HuH-7 (cell line): Measurements from ENCODE around the gene DCXR.

ENCODE experiments used
- DNase-seq: peaks from one replicate; pipeline ENCODE4 v3.0.0; 2011; ENCODE audit warnings: low spot score

DCXR gene

GRCh38 chr17:82012261-82012639 is 25.2 kb downstream of the DCXR start:
- DNase-seq = no peak

DNA sequence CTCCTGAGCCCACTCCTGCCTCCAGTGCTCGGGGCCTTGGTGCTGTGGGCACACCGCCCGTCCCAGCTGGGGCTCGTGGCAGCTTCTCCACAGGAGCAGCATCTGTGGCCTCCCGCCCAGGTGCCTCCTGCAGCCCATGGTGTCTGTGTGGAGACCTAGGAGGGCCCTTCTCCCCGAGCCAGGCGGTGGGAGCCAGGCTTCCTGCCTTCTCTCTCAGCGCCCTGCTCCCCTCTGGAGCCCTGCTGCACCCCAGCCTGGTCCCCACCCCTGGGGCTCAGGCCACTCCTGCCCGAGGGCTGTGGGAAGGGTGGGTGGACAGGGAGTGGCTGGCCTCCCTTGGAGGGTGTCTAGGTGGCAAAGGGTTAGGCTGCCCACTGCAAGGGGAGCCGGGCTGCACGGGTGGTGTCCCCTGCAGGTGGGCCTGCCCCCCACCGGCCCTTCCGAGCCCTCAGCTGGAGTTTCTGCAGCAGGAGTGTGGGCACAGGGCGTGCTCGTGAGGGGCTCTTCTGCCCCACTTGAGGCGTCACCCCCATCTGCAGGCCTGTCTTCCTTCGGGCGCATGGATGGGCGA is 25.8 kb downstream of the DCXR start:
- DNase-seq = no peak

DNA sequence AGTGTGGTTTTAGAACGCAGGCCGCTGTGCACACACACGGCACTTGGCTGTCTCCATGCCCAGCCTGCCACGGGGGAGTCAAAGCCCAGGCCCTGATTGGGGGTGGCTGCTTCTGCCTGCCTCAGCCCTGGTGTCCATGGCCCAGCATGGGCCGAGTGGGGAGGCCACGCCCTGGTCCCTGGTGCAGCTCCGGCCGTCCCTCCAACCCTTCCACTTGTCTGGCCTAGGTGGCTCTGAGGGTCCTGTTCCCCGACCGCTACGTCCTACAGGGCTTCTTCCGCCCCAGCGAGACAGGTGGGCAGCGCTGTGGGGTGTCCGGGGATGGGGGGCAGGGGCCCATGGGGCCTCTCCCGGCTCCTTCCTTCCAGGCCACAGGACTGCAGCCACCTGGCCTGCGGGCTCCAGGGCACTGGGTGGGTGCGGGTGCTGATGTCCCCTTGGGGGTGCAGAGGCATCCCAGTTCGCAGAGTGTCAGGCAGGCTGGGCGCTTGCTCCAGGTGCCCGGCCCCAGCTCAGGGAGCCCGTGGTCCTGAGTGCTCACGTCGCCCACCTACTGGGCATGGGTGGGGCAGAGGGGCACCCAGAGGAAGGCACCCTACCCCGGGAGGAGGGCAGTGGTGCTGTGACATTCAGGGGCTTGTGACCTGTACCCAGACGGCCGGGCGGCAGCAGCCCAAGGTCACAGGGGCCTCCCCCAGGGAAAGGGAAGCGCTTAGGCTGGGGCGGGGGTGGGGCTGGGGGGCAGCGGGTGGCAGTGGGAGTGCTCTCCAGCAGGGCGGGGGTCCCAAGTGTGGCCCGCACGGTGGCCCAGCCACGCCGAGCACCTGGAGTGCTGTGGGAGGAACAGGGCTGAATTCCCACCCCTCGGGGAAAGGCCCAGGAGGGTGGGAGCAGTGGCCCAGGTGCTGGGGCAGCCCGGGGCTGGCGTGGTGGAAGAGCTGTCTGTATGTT is 26.6 kb downstream of the DCXR start:
- DNase-seq = no peak

DNA sequence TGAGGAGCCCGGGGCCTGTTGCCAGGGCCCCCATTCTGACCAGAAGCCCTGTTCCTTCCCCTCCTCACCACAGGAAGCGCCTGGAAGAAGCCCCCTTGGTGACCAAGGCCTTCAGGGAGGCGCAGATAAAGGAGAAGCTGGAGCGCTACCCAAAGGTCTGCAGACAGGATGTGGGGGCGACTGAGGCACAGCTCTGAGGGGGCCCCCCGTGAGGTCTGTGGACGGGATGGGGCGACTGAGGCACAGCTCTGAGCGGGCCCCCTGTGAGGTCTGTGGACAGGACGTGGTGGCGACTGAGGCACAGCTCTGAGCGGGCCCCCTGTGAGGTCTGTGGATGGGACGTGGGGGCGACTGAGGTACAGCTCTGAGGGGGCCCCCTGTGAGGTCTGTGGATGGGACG is 28.1 kb downstream of the DCXR start:
- no peak for DNase-seq

DNA sequence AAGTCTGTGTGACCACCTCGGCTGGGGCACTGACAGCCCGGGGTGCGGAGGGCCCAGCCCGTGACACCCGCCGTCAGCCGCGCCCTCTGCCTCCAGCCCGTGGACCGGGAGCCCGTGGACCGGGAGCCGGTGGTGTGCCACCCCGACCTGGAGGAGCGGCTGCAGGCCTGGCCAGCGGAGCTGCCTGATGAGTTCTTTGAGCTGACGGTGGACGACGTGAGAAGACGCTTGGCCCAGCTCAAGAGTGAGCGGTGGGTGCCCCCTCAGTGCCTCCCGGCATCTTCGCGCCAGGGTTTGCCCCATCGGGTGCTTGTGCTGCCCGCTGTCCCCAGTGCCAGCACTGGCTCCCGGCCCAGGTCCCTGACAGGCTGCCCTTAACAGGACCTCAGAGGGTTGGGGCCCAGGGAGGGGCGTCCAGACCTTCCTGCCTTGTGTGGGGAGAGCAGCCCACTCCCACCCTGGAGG is 28.5 kb downstream of the DCXR start:
- no peak for DNase-seq

DNA sequence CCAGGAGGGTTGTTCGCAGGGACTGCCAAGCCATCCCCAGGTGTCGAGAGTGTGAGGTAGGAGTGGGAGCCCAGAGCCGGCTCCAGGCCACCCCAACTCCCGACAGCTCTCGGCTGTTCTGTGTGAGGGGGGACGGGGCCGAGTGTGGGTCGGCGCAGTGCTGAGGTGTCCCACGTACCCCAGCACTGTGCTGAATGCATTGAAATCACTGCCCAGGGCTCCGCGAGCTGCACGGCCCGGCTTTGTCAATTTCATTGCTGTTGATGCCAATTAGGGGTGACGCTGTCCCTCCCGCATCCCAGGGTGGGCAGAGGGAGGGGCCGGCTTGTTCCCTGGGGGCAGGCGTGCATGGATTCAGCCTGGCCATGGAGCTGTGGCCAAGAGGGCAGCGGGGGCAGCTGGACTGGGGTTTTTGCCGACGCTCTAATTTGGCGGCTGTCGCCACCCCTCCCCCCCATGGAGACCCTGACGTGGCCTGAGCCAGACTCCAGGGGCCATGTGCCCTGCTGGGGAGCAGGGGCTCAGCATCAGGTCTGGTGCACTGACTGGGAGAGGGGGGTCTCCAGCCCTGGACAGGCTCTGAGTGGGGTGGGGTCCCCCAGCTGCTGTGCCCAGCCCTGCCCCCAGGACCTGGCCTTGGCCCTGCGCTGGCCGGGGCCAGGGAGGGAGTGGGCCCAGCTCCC is 29.1 kb downstream of the DCXR start:
- no peak for DNase-seq

GRCh38 chr17:82007495-82008257 is 29.8 kb downstream of the DCXR start:
- no peak for DNase-seq

- no peak for DNase-seq
Measured at GRCh38 chr17:82007228-82007494, 30.3 kb downstream of the DCXR start.

- no peak for DNase-seq
Measured at GRCh38 chr17:82006468-82007227, 30.8 kb downstream of the DCXR start.

- no peak for DNase-seq
Measured at GRCh38 chr17:82005701-82006348, 31.7 kb downstream of the DCXR start.

DNA sequence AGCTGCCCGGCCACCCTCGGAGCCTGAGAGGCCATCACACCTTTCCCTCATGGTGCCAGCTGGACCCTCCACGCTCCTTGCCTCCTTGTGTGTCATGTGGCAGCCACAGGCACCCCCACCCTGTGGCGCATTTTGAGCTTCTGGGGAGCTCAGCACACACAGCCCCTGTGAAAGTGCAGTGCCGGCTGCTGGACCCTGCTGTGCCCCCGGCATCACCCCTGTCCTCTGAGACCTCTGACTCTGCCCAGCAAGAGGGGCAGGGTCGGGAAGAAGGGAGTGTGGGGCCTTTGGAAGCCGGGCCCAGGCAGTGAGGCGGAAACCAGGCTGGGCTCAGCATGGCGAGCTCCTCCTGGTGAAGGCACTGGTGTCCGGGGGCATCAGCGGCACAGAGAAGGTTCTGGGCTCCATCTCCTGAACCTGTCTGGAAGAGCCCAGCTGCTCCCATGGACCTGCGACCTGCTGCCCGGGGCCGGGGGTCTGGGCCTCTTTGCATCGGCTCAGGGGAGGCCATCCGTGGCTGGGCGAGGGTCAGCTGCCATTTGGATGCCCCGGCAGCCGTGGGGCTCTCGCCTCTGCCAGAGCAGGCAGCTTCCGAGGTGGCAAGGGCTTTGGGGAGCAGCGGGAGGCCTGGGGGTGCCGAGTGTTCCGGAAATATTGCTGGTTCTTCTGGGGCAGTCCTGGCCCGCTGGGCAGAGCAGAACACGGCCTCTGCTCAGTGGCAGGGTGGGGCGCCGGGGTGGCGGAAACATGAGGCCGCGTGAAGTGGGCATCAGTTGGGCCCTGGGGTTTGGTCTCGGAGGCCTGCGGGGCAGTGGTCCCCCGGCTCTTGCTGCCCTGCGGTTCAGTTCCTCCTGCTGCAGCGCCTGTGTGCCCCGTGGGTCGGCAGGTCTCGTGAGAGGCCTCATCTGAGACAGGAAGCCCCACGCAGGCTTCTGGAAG is 32.7 kb downstream of the DCXR start:
- no peak for DNase-seq

- no peak for DNase-seq
Measured at GRCh38 chr17:82003411-82004381, 33.8 kb downstream of the DCXR start.

DNA sequence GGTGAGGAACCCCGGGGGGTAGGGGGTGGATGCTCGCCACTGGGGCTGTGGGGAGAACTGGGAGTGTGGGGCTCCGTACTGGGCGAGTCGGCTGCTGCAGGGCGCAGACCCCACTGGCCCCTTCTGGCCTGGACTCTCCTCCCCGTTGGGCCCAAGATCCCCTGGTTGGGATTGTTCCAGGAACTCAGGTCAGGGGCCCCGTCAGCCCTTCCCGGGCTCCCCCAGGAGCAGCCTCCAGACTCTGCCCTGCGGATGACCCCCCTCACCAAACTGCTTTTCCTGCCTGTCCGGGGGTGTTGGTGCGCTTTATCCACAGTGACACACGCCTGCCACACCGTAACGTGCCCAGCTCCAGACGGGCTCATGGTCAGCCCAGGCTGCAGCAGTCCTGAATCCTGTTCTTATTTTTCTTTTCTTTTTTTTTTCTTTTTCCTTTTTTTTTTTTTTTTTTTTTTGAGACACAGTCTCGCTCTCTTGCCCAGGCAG is 35.9 kb downstream of the DCXR start:
- DNase-seq = no peak

GRCh38 chr17:82000803-82001570 is 36.5 kb downstream of the DCXR start:
- DNase-seq = no peak

DNA sequence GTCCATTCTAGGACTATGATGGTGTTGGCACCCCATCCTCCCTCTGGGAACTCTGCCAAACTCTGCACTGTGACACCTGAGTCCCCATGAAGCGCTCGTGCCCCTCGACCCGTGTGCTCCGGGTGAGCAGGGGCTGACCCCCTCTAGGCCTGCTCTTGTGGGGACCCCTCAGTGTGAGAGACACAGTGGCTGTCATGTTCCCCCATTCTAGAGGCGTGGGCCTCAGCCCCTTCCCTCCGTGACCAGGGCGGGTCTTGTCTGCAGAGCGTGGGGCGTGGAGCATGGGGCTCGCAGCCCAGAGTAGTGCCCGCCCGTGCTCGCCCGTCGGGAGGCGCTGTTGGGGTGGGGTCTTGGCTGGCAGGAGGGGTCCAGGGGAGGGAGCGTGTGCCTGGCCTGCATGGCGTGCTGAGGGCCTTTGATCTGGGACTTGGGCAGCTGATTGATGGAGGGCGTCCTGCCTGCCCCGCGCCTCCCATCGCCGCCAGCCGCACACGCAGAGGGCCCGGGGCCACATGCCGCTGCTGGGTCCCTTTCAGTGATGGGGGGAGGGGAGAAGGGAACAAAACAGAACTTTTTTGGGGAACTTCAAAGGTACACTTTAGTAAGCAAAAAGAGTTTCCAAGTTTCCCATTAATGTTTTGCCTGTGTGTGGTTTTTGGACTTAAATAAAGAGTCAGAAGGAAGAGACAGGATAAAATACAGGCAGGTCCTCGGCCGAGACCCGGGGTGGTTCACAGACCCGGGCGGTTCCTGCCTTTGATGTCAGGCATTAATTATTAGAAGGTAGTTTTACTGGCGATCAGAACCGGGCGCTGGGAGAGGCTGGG is 37.3 kb downstream of the DCXR start:
- DNase-seq = no peak

DNA sequence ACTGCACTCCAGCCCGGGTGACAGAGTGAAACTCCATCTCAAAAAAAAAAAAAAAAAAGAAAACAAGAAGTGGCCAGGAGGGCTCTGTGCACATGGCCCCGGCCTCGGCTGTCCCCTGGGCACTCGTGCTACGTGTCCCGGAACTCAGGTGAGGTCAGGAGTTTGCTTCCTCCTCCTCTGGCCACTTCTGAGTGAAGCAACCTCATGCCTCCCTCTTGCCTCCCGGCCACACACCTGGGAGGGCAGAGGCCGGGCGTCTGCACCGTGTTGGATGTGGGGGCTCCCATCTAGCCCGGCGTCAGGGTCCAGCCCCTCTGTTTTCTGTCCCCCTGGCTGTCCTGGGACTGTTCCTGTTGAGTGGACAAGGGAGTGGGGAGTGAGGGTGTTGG is 37.9 kb downstream of the DCXR start:
- no peak for DNase-seq
